Left ventricle myocardium superior (tissue), 1 donor: ENCODE data around the gene ARSH. TPM values are rescaled to one million over a fixed set of nuclear protein-coding genes. Genes with fewer than 3 reads are reported as not detected.
"Not testable (repeated sequence)": the region's sequence is repeated elsewhere in the genome, so short reads cannot be mapped to it uniquely, and the experiment has no call there.

Source experiments
- ATAC-seq: fragments of 200-7000 bp; cut with Tn5 transposase; one replicate; pipeline ENCODE4 v1.9.1; 2020; ENCODE audit warnings: mild to moderate bottlenecking, moderate library complexity
- DNase-seq: peaks from one replicate; pipeline ENCODE4 v3.0.0-alpha.2; 2020
- intact Hi-C: fragments of 100-400 bp; cut with micrococcal nuclease; formaldehyde crosslinking; loops from one replicate; pipeline ENCODE4 v1.11.0; 2022
- long read RNA-seq: library from polyadenylated mRNA; unstranded; transcript quantifications from one replicate; pipeline ENCODE4 v2.0.0, GENCODE V29; 2021
- total RNA-seq: library from RNA; stranded (reverse); fragmentation: NEBNext Ultra II Directional; extraction: Animal tissue kit (Norgen Biotek cat#: 25700); gene quantifications from one replicate; pipeline ENCODE4 v1.2.1, GENCODE V29; 2021
- donor health status: DM: no; HTN: yes; CAD: no; lungs with severe emphysema.

ARSH gene
- not detected for total RNA-seq
- long read RNA-seq = 0 reads

GRCh38 chrX:3006495-3006894, at the start of gene ARSH:
ARSH (plus strand) TSS chrX:3006546; CDS start chrX:3006613, 67 bp downstream.
- intact Hi-C loops = no loop called here
- ATAC-seq (no peak), DNase-seq (no peak)

GRCh38 chrX:2958199-2958598, 48.1 kb upstream of the ARSH start:
- DNase-seq (peak; percentile 25), ATAC-seq (peak; percentile 49)
- intact Hi-C loops = no loop called here

GRCh38 chrX:2960861-2961515, 45.4 kb upstream of the ARSH start:
- ATAC-seq = no peak
- intact Hi-C loops = no loop called here
- no peak for DNase-seq

GRCh38 chrX:2962381-2962780, 44.0 kb upstream of the ARSH start:
- ATAC-seq = no peak
- intact Hi-C loops = no loop called here

GRCh38 chrX:2963449-2963848, 42.9 kb upstream of the ARSH start:
- ATAC-seq, DNase-seq, intact Hi-C loops: not testable (repeated sequence)

More at GRCh38 chrX:2962381-2962780, 44.0 kb upstream of the ARSH start:
- DNase-seq = no peak

- intact Hi-C loops = not testable (repeated sequence)
- peak; percentile 77 for ATAC-seq
Measured at GRCh38 chrX:2963992-2964794, 42.2 kb upstream of the ARSH start.

GRCh38 chrX:2965965-2966364, 40.4 kb upstream of the ARSH start:
- intact Hi-C loops = no loop called here
- DNase-seq (no peak), ATAC-seq (no peak)

More at GRCh38 chrX:2963992-2964794, 42.2 kb upstream of the ARSH start:
- DNase-seq = not testable (repeated sequence)

GRCh38 chrX:2967012-2967411, 39.3 kb upstream of the ARSH start:
- intact Hi-C loops = no loop called here
- ATAC-seq (no peak), DNase-seq (no peak)

GRCh38 chrX:2967584-2967983, 38.8 kb upstream of the ARSH start:
- no peak for DNase-seq
- no peak for ATAC-seq
- intact Hi-C loops = no loop called here

GRCh38 chrX:2967998-2968909, 38.1 kb upstream of the ARSH start:
- intact Hi-C loops = no loop called here
- DNase-seq (peak; percentile 27), ATAC-seq (no peak)

GRCh38 chrX:2969021-2969420, 37.3 kb upstream of the ARSH start:
- intact Hi-C loops = no loop called here
- DNase-seq (no peak), ATAC-seq (peak; percentile 89)

GRCh38 chrX:2972391-2972790, 34.0 kb upstream of the ARSH start:
- ATAC-seq (no peak), DNase-seq (no peak)
- intact Hi-C loops = no loop called here

GRCh38 chrX:2974961-2975360, 31.4 kb upstream of the ARSH start:
- intact Hi-C loops = no loop called here

GRCh38 chrX:2978639-2979038, 27.7 kb upstream of the ARSH start:
- ATAC-seq, intact Hi-C loops, DNase-seq: not testable (repeated sequence)

More at GRCh38 chrX:2974961-2975360, 31.4 kb upstream of the ARSH start:
- ATAC-seq (no peak), DNase-seq (no peak)

- ATAC-seq = no peak
- no peak for DNase-seq
- intact Hi-C loops = no loop called here
Measured at GRCh38 chrX:2984342-2984741, 22.0 kb upstream of the ARSH start.

- ATAC-seq (no peak), DNase-seq (no peak)
- intact Hi-C loops = no loop called here
Measured at GRCh38 chrX:2989565-2989964, 16.8 kb upstream of the ARSH start.

GRCh38 chrX:3010532-3010931, 4.2 kb downstream of the ARSH start:
- DNase-seq (no peak), ATAC-seq (no peak)
- intact Hi-C loops = no loop called here

- no peak for ATAC-seq
- no peak for DNase-seq
- intact Hi-C loops = no loop called here
Measured at GRCh38 chrX:3017492-3017891, 11.1 kb downstream of the ARSH start.

GRCh38 chrX:3024176-3024575, 17.8 kb downstream of the ARSH start:
- DNase-seq = no peak
- no peak for ATAC-seq
- intact Hi-C loops = no loop called here
